SK-N-SH (cell line): ENCODE data around the gene ZNF608. TPM values are rescaled to one million over a fixed set of nuclear protein-coding genes. Genes with fewer than 3 reads are reported as not detected.

Source experiments
- CTCF ChIA-PET: fragments of 300-600, 350-600 bp; formaldehyde crosslinking; extraction: SDS; loops from one replicate; lab custom pipeline; 2021; lab: Yijun Ruan, JAX
- POLR2A ChIA-PET: fragments of 350-600 bp; sonication (Branson Sonifier 250); formaldehyde crosslinking; extraction: SDS; loops from one replicate; lab custom pipeline; 2020; ENCODE audit warnings: antibody characterized with exemption, inconsistent platforms; lab: Yijun Ruan, JAX
- DNase-seq: peaks from one replicate; pipeline ENCODE4 v3.0.0; 2012
- H2AFZ ChIP-seq: fragments of 200-600 bp; sonication (generic); 2 replicates; pipeline ENCODE4 v1.8.1; 2016; ENCODE audit warnings: antibody characterized with exemption, mild to moderate bottlenecking, low read depth
- H3F3A ChIP-seq: fragments of 200-600 bp; sonication (generic); replicated peaks from 2 replicates; pipeline ENCODE3; 2016; ENCODE audit warnings: antibody characterized with exemption, mild to moderate bottlenecking; ENCODE audit not compliant: insufficient read depth
- H3K27ac ChIP-seq, 2 experiments: fragments of 200-500 bp in 1 of 2; fragments of 200-600 bp in 1 of 2; sonication (Bioruptor generic) in 1 of 2; sonication (generic), shearing (Covaris generic) in 1 of 2; 2 replicates each; pipeline versions ENCODE4 v1.5.1 to v1.6.1; 2014 to 2016; ENCODE audit warnings: low read depth in 2 of 2, inconsistent platforms in 1 of 2, low read length in 1 of 2, mild to moderate bottlenecking in 1 of 2, mixed read lengths in 1 of 2
- H3K27me3 ChIP-seq: fragments of 200-600 bp; sonication (generic), shearing (Covaris generic); 2 replicates; pipeline ENCODE4 v1.6.1; 2016; ENCODE audit warnings: mixed run types; ENCODE audit not compliant: insufficient read depth
- H3K36me3 ChIP-seq, 2 experiments: fragments of 200-500 bp in 1 of 2; fragments of 200-600 bp in 1 of 2; sonication (Bioruptor generic) in 1 of 2; sonication (generic) in 1 of 2; replicated peaks in 1 of 2; 2 replicates each; pipeline versions ENCODE3 to v1.5.1; 2014 to 2016; ENCODE audit warnings: low read length in 1 of 2, mild to moderate bottlenecking in 1 of 2; ENCODE audit not compliant: insufficient read depth in 2 of 2, control insufficient read depth in 1 of 2
- H3K4me1 ChIP-seq, 2 experiments: fragments of 200-500 bp in 1 of 2; fragments of 200-600 bp in 1 of 2; sonication (Bioruptor generic) in 1 of 2; sonication (generic), shearing (Covaris generic) in 1 of 2; 2 replicates each; pipeline versions ENCODE4 v1.5.1 to v1.6.1; 2014 to 2016; ENCODE audit warnings: low read depth in 1 of 2, low read length in 1 of 2, mixed run types in 1 of 2; ENCODE audit not compliant: insufficient read depth in 2 of 2, control insufficient read depth in 1 of 2
- H3K4me2 ChIP-seq: fragments of 200-600 bp; sonication (generic), shearing (Covaris generic); 2 replicates; pipeline ENCODE4 v1.6.1; 2017; ENCODE audit warnings: mixed run types
- H3K4me3 ChIP-seq, 2 experiments: fragments of 200-500 bp in 1 of 2; fragments of 200-600 bp in 1 of 2; sonication (Bioruptor generic) in 1 of 2; sonication (generic), shearing (Covaris generic) in 1 of 2; 2 replicates each; pipeline versions ENCODE4 v1.5.1 to v1.8.1; 2014 to 2016; ENCODE audit warnings: low read depth in 2 of 2, inconsistent platforms in 1 of 2, low read length in 1 of 2, mild to moderate bottlenecking in 1 of 2, mixed read lengths in 1 of 2, moderate library complexity in 1 of 2
- H3K79me2 ChIP-seq: fragments of 200-600 bp; sonication (generic); 2 replicates; pipeline ENCODE4 v1.8.1; 2017; ENCODE audit warnings: mild to moderate bottlenecking; ENCODE audit not compliant: insufficient read depth
- H3K9ac ChIP-seq: fragments of 200-600 bp; sonication (generic); 2 replicates; pipeline ENCODE4 v1.6.1; 2017; ENCODE audit warnings: mixed run types
- H3K9me2 ChIP-seq: fragments of 200-600 bp; sonication (generic); 2 replicates; pipeline ENCODE4 v1.6.1; 2017; ENCODE audit warnings: mixed run types
- H3K9me3 ChIP-seq: fragments of 200-600 bp; sonication (generic); 2 replicates; pipeline ENCODE4 v1.6.1; 2017; ENCODE audit warnings: mixed run types, mild to moderate bottlenecking, moderate library complexity
- H4K20me1 ChIP-seq: fragments of 200-600 bp; sonication (generic); 2 replicates; pipeline ENCODE4 v1.6.1; 2017; ENCODE audit warnings: mild to moderate bottlenecking, mixed run types; ENCODE audit not compliant: insufficient read depth
- CHD2 ChIP-seq: fragments of 150-350 bp; IDR thresholded peaks from 2 replicates; pipeline ENCODE4 v1.6.1; 2018; ENCODE audit warnings: low read length; ENCODE audit not compliant: partially characterized antibody
- EZH2phosphoT487 ChIP-seq: fragments of 200-600 bp; sonication (generic); IDR thresholded peaks from 2 replicates; pipeline ENCODE4 v1.6.1; 2017; ENCODE audit warnings: low read depth, mixed run types, mild to moderate bottlenecking, antibody characterized with exemption, moderate library complexity, borderline replicate concordance
- FOSL2 ChIP-seq: IDR thresholded peaks from 2 replicates; pipeline ENCODE4 v1.4.0; 2012; ENCODE audit warnings: low read depth, mild to moderate bottlenecking, moderate library complexity, borderline replicate concordance
- FOXJ3 ChIP-seq: sonication (generic); formaldehyde crosslinking; IDR thresholded peaks from 2 replicates; pipeline ENCODE4 v1.5.1; 2020; ENCODE audit warnings: mild to moderate bottlenecking, missing genetic modification reagents
- FOXM1 ChIP-seq: IDR thresholded peaks from 2 replicates; pipeline ENCODE4 v1.4.0; 2012; ENCODE audit warnings: low read depth, mild to moderate bottlenecking
- JUND ChIP-seq: IDR thresholded peaks from 2 replicates; pipeline ENCODE4 v1.4.0; 2012
- MXI1 ChIP-seq: IDR thresholded peaks from 2 replicates; pipeline ENCODE4 v1.6.1; 2012; ENCODE audit warnings: mild to moderate bottlenecking, low read depth, low read length, improper control_type of control experiment
- NFIC ChIP-seq: IDR thresholded peaks from 2 replicates; pipeline ENCODE4 v1.4.0; 2012; ENCODE audit warnings: borderline replicate concordance
- NRF1 ChIP-seq: IDR thresholded peaks from 2 replicates; pipeline ENCODE4 v1.6.1; 2012; ENCODE audit warnings: low read depth, mild to moderate bottlenecking, low read length
- RCOR1 ChIP-seq: fragments of 150-350 bp; IDR thresholded peaks from 2 replicates; pipeline ENCODE4 v1.6.1; 2017; ENCODE audit warnings: antibody characterized with exemption, low read length
- RFX5 ChIP-seq: IDR thresholded peaks from 2 replicates; pipeline ENCODE4 v1.6.1; 2012; ENCODE audit warnings: mild to moderate bottlenecking, improper control_type of control experiment, low read length
- RXRA ChIP-seq: IDR thresholded peaks from 2 replicates; pipeline ENCODE4 v1.4.0; 2012; ENCODE audit warnings: low read depth, mild to moderate bottlenecking, borderline replicate concordance
- SIN3A ChIP-seq: IDR thresholded peaks from 2 replicates; pipeline ENCODE4 v1.6.1; 2012; ENCODE audit warnings: low read depth, mild to moderate bottlenecking, low read length, moderate library complexity, borderline replicate concordance
- SMC3 ChIP-seq: IDR thresholded peaks from 2 replicates; pipeline ENCODE4 v1.6.1; 2012; ENCODE audit warnings: low read depth, low read length, improper control_type of control experiment
- TAF1 ChIP-seq: IDR thresholded peaks from 2 replicates; pipeline ENCODE4 v1.6.1; 2012; ENCODE audit warnings: low read depth, mild to moderate bottlenecking, low read length, moderate library complexity, borderline replicate concordance
- TCF12 ChIP-seq: IDR thresholded peaks from 2 replicates; pipeline ENCODE4 v1.4.0; 2012
- USF1 ChIP-seq: IDR thresholded peaks from 2 replicates; pipeline ENCODE4 v1.4.0; 2012; ENCODE audit warnings: low read depth, borderline replicate concordance
- USF2 ChIP-seq: fragments of 150-350 bp; IDR thresholded peaks from 2 replicates; pipeline ENCODE4 v1.6.1; 2017; ENCODE audit warnings: antibody characterized with exemption, low read length, low read depth, borderline replicate concordance
- WGBS: methylation state at CpG from one replicate; pipeline ENCODE4 v1.1.6; 2017; ENCODE audit warnings: low lambda C conversion rate; 5-methylcytosine and 5-hydroxymethylcytosine counted together
- polyA plus RNA-seq, 3 experiments: library from polyadenylated mRNA; depleted of rRNA; stranded (reverse); fragments of >200 nt; gene quantifications; 2 replicates each; pipeline ENCODE4 v1.2.3, GENCODE V29; 2012
- TF ChIP-seq, protein P1 (sequence below): fragments of 150-350 bp; IDR thresholded peaks from 2 replicates; pipeline ENCODE4 v1.6.1; 2016; ENCODE audit warnings: mild to moderate bottlenecking, low read depth, low read length
- TF ChIP-seq, protein P2 (sequence below): IDR thresholded peaks from 2 replicates; pipeline ENCODE4 v1.6.1; 2012; ENCODE audit warnings: mild to moderate bottlenecking, low read depth, low read length, moderate library complexity

Gene ZNF608
- polyA plus RNA-seq, 1 of the 3 experiments (the other 2 are of a cell fraction) = 4.9 TPM

GRCh38 chr5:124726631-124727362 lies 19.6 kb downstream of the ZNF608 start:
- Histone ChIP-seq H3K9me2 (no peaks in the 10 kb centered on the region), H3K27me3 (no peaks in the 10 kb centered on the region), H4K20me1 (no peaks in the 10 kb centered on the region), H3K4me1 (peaks cover 0 to 9% of the 10 kb centered on the region in 2 experiments; a peak in 2 of 4 replicates), H3K4me3 (no peak overlapping the region), H3K79me2 (no peaks in the 10 kb centered on the region; the same call in none of the 2 replicates), H3K4me2 (no peak overlapping the region), H3K36me3 (no peaks in the 10 kb centered on the region), H3F3A (peaks cover 3% of the 10 kb centered on the region), H3K27ac (no peak overlapping the region), H3K9ac (no peak overlapping the region), H3K9me3 (no peaks in the 10 kb centered on the region), H2AFZ (no peak overlapping the region)
- DNase-seq = no peak
- TF ChIP-seq, protein P1, sequence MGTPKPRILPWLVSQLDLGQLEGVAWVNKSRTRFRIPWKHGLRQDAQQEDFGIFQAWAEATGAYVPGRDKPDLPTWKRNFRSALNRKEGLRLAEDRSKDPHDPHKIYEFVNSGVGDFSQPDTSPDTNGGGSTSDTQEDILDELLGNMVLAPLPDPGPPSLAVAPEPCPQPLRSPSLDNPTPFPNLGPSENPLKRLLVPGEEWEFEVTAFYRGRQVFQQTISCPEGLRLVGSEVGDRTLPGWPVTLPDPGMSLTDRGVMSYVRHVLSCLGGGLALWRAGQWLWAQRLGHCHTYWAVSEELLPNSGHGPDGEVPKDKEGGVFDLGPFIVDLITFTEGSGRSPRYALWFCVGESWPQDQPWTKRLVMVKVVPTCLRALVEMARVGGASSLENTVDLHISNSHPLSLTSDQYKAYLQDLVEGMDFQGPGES = no peak
- TF ChIP-seq NRF1 (no peak), JUND (no peak), EZH2phosphoT487 (no peak), TCF12 (no peak), SMC3 (no peak), USF2 (no peak), NFIC (no peak), TAF1 (no peak), USF1 (no peak), SIN3A (no peak), FOSL2 (no peak), RCOR1 (no peak), FOXJ3 (CRISPR knock-in tag) (no peak), FOXM1 (no peak), RFX5 (no peak), MXI1 (no peak), CHD2 (no peak), RXRA (no peak)
- TF ChIP-seq, protein P2, sequence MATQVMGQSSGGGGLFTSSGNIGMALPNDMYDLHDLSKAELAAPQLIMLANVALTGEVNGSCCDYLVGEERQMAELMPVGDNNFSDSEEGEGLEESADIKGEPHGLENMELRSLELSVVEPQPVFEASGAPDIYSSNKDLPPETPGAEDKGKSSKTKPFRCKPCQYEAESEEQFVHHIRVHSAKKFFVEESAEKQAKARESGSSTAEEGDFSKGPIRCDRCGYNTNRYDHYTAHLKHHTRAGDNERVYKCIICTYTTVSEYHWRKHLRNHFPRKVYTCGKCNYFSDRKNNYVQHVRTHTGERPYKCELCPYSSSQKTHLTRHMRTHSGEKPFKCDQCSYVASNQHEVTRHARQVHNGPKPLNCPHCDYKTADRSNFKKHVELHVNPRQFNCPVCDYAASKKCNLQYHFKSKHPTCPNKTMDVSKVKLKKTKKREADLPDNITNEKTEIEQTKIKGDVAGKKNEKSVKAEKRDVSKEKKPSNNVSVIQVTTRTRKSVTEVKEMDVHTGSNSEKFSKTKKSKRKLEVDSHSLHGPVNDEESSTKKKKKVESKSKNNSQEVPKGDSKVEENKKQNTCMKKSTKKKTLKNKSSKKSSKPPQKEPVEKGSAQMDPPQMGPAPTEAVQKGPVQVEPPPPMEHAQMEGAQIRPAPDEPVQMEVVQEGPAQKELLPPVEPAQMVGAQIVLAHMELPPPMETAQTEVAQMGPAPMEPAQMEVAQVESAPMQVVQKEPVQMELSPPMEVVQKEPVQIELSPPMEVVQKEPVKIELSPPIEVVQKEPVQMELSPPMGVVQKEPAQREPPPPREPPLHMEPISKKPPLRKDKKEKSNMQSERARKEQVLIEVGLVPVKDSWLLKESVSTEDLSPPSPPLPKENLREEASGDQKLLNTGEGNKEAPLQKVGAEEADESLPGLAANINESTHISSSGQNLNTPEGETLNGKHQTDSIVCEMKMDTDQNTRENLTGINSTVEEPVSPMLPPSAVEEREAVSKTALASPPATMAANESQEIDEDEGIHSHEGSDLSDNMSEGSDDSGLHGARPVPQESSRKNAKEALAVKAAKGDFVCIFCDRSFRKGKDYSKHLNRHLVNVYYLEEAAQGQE = no peak
- CTCF ChIA-PET = interaction anchor here (1.3 kb wide), 1 partner anchor 12 kb away, joined by 3 read pairs; no protein-coding TSS in a partner anchor
- 91% methylated on average over 5 of the region's 5 CpGs for WGBS
- POLR2A ChIA-PET = interaction anchor here (0.7 kb wide), 1 partner anchor 471 kb away, joined by 3 read pairs; no protein-coding TSS in a partner anchor
